B cell (primary cell): ENCODE measurements around the gene LRRC7. TPM values are rescaled to one million over a fixed set of nuclear protein-coding genes. Genes with fewer than 3 reads are reported as not detected.

Experiments used
- ATAC-seq: fragments of 200-7000 bp; cut with Tn5 transposase; one replicate; pipeline ENCODE4 v1.10.0; 2021; ENCODE audit warnings: low read depth, mild to moderate bottlenecking, moderate number of reproducible peaks, moderate library complexity
- CTCF ChIA-PET: fragments of 350-600 bp; sonication (Branson Sonifier 250); formaldehyde crosslinking; loops from one replicate; lab custom pipeline; 2021; ENCODE audit warnings: antibody characterized with exemption, inconsistent platforms; lab: Charles Lee
- POLR2A ChIA-PET: fragments of 350-600 bp; sonication (Branson Sonifier 250); formaldehyde crosslinking; loops from one replicate; lab custom pipeline; 2021; ENCODE audit warnings: antibody characterized with exemption; lab: Charles Lee
- DNase-seq: peaks from one replicate; pipeline ENCODE4 v3.0.0; 2013
- H2AFZ ChIP-seq: 2 replicates; pipeline ENCODE4 v1.6.1; 2012; ENCODE audit warnings: mild to moderate bottlenecking, low read depth, low read length; ENCODE audit not compliant: insufficient read depth, poor library complexity, severe bottlenecking
- H3K27ac ChIP-seq, 2 donors: 1 replicate in 1 of 2; 2 replicates in 1 of 2; pipeline ENCODE4 v1.5.1; 2012 to 2013; ENCODE audit warnings: low read length in 2 of 2, mild to moderate bottlenecking in 2 of 2, moderate library complexity in 1 of 2
- H3K27me3 ChIP-seq, 4 experiments: fragments of 200-600 bp in 1 of 4; sonication (generic) in 1 of 4; replicated peaks in 1 of 4; 1 replicate in 2 of 4; 2 replicates in 2 of 4; pipeline versions ENCODE4 v1.6.1 to v1.7.0; 2013 to 2016; ENCODE audit warnings: low read length in 3 of 4, mild to moderate bottlenecking in 2 of 4, mixed read lengths in 1 of 4, moderate library complexity in 1 of 4; ENCODE audit not compliant: insufficient read depth in 4 of 4, control insufficient read depth in 3 of 4; ENCODE audit errors: control extremely low read depth in 1 of 4
- H3K36me3 ChIP-seq, 2 experiments: replicated peaks in 1 of 2; 1 replicate in 1 of 2; 2 replicates in 1 of 2; pipeline versions ENCODE4 v1.6.1 to v1.7.1; 2013; ENCODE audit warnings: low read length in 1 of 2; ENCODE audit not compliant: insufficient read depth in 2 of 2, control insufficient read depth in 1 of 2; ENCODE audit errors: control extremely low read depth in 1 of 2, extremely low read depth in 1 of 2
- H3K4me1 ChIP-seq, 2 donors: fragments of 200-600 bp in 1 of 2; sonication (generic) in 1 of 2; 1 replicate in 1 of 2; 2 replicates in 1 of 2; pipeline versions ENCODE4 v1.5.1 to v1.6.1; 2013 to 2017; ENCODE audit warnings: low read length in 2 of 2; ENCODE audit not compliant: control insufficient read depth in 2 of 2, insufficient read depth in 2 of 2
- H3K4me2 ChIP-seq: replicated peaks from 2 replicates; pipeline ENCODE3; 2012; ENCODE audit warnings: mild to moderate bottlenecking, low read depth, low read length; ENCODE audit not compliant: poor library complexity, severe bottlenecking
- H3K4me3 ChIP-seq, 5 experiments: fragments of 200-600 bp in 1 of 5; sonication (generic) in 1 of 5; 1 replicate in 3 of 5; 2 replicates in 2 of 5; pipeline versions ENCODE4 v1.5.1 to v1.7.0; 2011 to 2016; ENCODE audit warnings: low read length in 4 of 5, mild to moderate bottlenecking in 4 of 5, low read depth in 2 of 5, control low read depth in 1 of 5, moderate library complexity in 1 of 5; ENCODE audit not compliant: insufficient read depth in 1 of 5; ENCODE audit errors: control extremely low read depth in 1 of 5, extremely low read depth in 1 of 5
- H3K79me2 ChIP-seq: fragments of 200-600 bp; sonication (generic); one replicate; pipeline ENCODE4 v1.6.0; 2016; ENCODE audit warnings: low read length; ENCODE audit not compliant: control insufficient read depth, insufficient read depth
- H3K9ac ChIP-seq: fragments of 200-600 bp; sonication (generic); 2 replicates; pipeline ENCODE4 v1.6.1; 2017; ENCODE audit warnings: mild to moderate bottlenecking, low read length, moderate library complexity
- H3K9me3 ChIP-seq, 3 donors: one replicate each; pipeline versions ENCODE4 v1.6.1 to v1.7.1; 2013; ENCODE audit warnings: low read length in 2 of 3; ENCODE audit not compliant: control insufficient read depth in 2 of 3, insufficient read depth in 1 of 3; ENCODE audit errors: control extremely low read depth in 1 of 3
- H4K20me1 ChIP-seq: 2 replicates; pipeline ENCODE4 v1.6.0; 2012; ENCODE audit warnings: mild to moderate bottlenecking, low read length; ENCODE audit not compliant: insufficient read depth, control insufficient read depth, poor library complexity, severe bottlenecking
- H3K27ac Mint-ChIP-seq: one replicate; pipeline ENCODE4 v1.8.0; 2021; ENCODE audit warnings: mixed read lengths
- H3K27me3 Mint-ChIP-seq: one replicate; pipeline ENCODE4 v1.8.0; 2021; ENCODE audit warnings: mixed read lengths
- H3K4me1 Mint-ChIP-seq: one replicate; pipeline ENCODE4 v1.8.0; 2021; ENCODE audit warnings: mixed read lengths
- H3K4me3 Mint-ChIP-seq: one replicate; pipeline ENCODE4 v1.8.0; 2021; ENCODE audit warnings: mixed read lengths
- H3K9me3 Mint-ChIP-seq: one replicate; pipeline ENCODE4 v1.8.0; 2022; ENCODE audit warnings: mixed read lengths; ENCODE audit not compliant: insufficient read depth
- CTCF ChIP-seq: fragments of 200-600 bp; IDR thresholded peaks from one replicate; pipeline ENCODE4 v1.8.0; 2022; ENCODE audit warnings: antibody characterized with exemption, mild to moderate bottlenecking
- EZH2 ChIP-seq: IDR thresholded peaks from 2 replicates; pipeline ENCODE4 v1.6.1; 2012; ENCODE audit warnings: borderline replicate concordance, low read depth, mild to moderate bottlenecking, moderate library complexity, low read length; ENCODE audit not compliant: insufficient read depth, poor library complexity, severe bottlenecking
- whole genome bisulfite sequencing: methylation state at CpG from one replicate; pipeline ENCODE4 v1.1.5; 2013; ENCODE audit warnings: missing lambda C conversion rate; ENCODE audit not compliant: insufficient coverage; 5-methylcytosine and 5-hydroxymethylcytosine counted together
- intact Hi-C: fragments of 100-400 bp; cut with micrococcal nuclease; formaldehyde crosslinking; loops from one replicate; pipeline ENCODE4 v1.10.0; 2022
- polyA plus RNA-seq: library from polyadenylated mRNA; depleted of rRNA; stranded (reverse); fragments of >200 nt; gene quantifications from 2 replicates; pipeline ENCODE4 v1.2.3, GENCODE V29; 2012
- total RNA-seq, 2 donors: library from RNA; stranded (reverse); fragments of 120-200 nt in 1 of 2; gene quantifications; 1 replicate in 1 of 2; 2 replicates in 1 of 2; pipeline versions ENCODE4 v1.2.3 to v1.2.4, GENCODE V29; 2013 to 2022

The LRRC7 gene
- total and polyA plus RNA-seq, 2 donors (not counting 1 experiment from before 2014, with no cell fraction given): not detected

- H3K9ac ChIP-seq: no peak overlapping the region
- DNase-seq (no peak), ATAC-seq (no peak)
- H4K20me1 ChIP-seq: no peaks in the 10 kb centered on the region
- POLR2A ChIA-PET: no interaction called here
- H3K27me3 Mint-ChIP-seq: no peaks in the 10 kb centered on the region
- H3K36me3 ChIP-seq: no peaks in the 10 kb centered on the region
- 67% methylated on average over 1 of the region's 2 CpGs for WGBS
- no peaks in the 10 kb centered on the region for H3K79me2 ChIP-seq
- peaks cover 0 to 3% (median 0%) of the 10 kb centered on the region in 3 donors for H3K9me3 ChIP-seq
- H3K27ac Mint-ChIP-seq: no peak overlapping the region
- intact Hi-C loops: no loop called here
- H3K4me1 Mint-ChIP-seq: no peaks in the 10 kb centered on the region
- no peaks in the 10 kb centered on the region for H3K27me3 ChIP-seq
- no peak overlapping the region for H3K4me3 Mint-ChIP-seq
- TF ChIP-seq EZH2: no peak
- TF ChIP-seq CTCF: no peak
- no peak overlapping the region for H3K4me3 ChIP-seq
- CTCF ChIA-PET: no interaction called here
- H3K9me3 Mint-ChIP-seq: peaks cover 2% of the 10 kb centered on the region
- no peaks in the 10 kb centered on the region for H3K4me1 ChIP-seq
- no peak overlapping the region for H2AFZ ChIP-seq
- no peak overlapping the region for H3K27ac ChIP-seq
- H3K4me2 ChIP-seq: no peak overlapping the region
Observed at GRCh38 chr1:69700770-69701169, 133.0 kb downstream of the LRRC7 start.

GRCh38 chr1:69702085-69702484, 134.4 kb downstream of the LRRC7 start:
- Histone ChIP-seq H3K9ac (no peak overlapping the region), H3K27me3 (no peaks in the 10 kb centered on the region), H3K4me3 (no peak overlapping the region), H2AFZ (no peak overlapping the region), H3K9me3 (no peaks in the 10 kb centered on the region), H3K36me3 (no peaks in the 10 kb centered on the region), H3K27ac (no peak overlapping the region), H3K79me2 (no peaks in the 10 kb centered on the region), H3K4me1 (no peaks in the 10 kb centered on the region), H3K4me2 (no peak overlapping the region), H4K20me1 (no peaks in the 10 kb centered on the region)
- DNase-seq: no peak
- no peak overlapping the region for H3K27ac Mint-ChIP-seq
- intact Hi-C loops: no loop called here
- ATAC-seq: no peak
- H3K4me1 Mint-ChIP-seq: no peaks in the 10 kb centered on the region
- no peaks in the 10 kb centered on the region for H3K27me3 Mint-ChIP-seq
- TF ChIP-seq CTCF (no peak), EZH2 (no peak)
- POLR2A ChIA-PET: no interaction called here
- WGBS: 0% methylated on average over 2 of the region's 4 CpGs
- CTCF ChIA-PET: no interaction called here
- no peak overlapping the region for H3K4me3 Mint-ChIP-seq
- H3K9me3 Mint-ChIP-seq: peaks cover 2% of the 10 kb centered on the region
